SIG-M5 treated with dmso at 0.1 percent for 504 hours (cell line): ENCODE data around the gene RPGR.
A peak's percentile ranks its signal among the peaks of the same experiment; 100 is the strongest.

Source experiments
- DNase-seq: peaks from one replicate; lab custom pipeline; 2025; ENCODE audit not compliant: unreplicated experiment; lab: John Stamatoyannopoulos, UW

The RPGR gene

DNA sequence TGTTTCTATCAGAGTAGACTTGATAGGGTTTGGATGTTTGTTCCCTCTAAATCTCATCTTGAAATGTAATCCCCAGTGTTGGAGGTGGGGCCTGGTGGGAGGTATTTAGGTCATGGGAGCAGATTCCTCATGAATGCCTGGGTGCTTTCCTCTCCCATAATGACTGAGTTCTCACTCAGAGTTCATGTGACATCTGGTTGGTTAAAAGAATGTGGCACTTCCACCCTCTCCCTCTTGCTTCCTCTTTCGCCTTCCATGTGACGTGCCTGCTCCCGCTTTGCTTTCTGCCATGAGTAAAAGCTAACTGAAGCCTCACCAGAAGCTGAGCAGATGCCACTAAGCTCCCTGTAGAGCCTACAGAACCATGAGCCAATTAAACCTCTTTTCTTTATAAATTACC, 59.3 kb downstream of the RPGR start:
- DNase-seq, result peak; percentile 1

DNA sequence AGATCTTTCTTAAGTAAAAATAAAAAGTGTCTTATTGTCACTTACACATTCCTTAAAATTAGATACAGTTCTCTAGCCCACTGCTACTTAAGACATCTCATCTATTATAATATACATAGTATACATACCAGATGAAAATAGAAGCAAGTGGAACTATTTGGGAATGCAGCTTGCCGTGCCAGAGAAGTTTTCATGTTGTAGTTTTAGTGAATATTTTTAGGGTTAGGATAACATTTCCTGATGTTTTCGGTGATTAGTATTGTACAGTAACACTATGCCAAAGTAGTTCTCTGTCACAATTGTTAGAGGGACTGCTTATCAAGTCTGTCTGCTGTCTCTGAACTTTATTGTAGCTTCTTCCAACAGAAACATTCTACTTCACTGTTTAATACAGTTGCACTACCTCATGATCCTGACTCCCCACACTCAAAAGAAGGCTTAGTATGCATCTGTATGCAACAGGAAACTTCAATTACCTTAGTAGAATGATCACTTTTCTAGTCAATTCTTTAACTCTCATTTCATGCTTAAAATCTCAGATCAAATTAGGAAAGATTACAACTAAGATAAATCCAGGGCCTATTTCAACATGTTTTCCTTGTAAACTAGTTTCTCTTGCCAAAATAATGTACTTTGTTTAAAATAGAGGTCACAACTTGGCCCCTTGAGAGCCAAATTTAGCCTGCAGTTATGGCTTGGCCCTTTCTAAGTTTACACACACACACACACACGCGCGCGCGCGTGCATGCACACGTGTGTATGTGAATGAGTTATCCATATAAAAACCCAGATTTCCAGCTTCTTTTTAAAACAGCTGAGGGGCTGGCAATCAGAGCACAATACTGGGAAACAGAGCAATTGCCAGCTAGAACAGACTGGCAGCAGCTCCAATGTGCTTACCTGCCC, 64.3 kb downstream of the RPGR start:
- DNase-seq, result no peak

DNA sequence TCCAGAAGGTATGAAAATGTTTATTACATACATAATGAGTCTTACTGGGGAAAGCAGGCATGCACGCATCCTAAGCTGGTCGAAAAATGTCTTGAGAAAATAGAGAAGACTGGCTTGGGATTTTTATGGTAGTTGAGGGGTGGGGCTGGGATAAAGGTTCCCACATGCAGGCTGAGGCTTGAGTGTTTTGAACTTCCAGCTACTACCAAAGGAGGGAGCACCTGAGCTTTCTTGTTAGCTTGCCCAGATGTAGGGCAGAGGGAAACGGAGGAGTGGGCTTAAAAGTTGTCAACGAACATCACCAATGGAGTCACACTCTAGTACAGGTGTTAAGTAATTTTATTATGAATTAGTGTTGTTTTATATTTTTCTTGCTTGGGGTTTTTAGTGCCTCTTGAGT, 67.1 kb downstream of the RPGR start:
- no peak for DNase-seq

DNA sequence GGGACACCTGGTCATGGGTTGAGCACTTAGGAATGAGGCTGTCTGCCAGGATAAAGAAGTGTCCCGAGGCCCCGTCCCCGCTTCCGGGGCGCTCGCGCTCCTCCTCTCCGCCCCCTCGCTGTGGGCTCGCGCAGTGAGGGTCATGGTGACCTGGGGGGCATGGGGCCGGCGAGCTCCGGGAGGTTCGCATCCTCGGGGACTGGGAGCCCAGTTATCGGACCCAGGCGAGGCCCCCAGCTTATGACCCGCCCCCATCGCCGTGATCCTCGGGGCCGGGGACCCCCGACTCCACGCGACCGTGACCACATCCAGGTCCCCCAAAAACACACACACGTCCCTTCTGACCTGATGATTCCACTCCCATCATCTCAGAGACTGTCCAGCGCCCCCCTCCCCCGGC, 71.3 kb downstream of the RPGR start:
- no peak for DNase-seq

DNA sequence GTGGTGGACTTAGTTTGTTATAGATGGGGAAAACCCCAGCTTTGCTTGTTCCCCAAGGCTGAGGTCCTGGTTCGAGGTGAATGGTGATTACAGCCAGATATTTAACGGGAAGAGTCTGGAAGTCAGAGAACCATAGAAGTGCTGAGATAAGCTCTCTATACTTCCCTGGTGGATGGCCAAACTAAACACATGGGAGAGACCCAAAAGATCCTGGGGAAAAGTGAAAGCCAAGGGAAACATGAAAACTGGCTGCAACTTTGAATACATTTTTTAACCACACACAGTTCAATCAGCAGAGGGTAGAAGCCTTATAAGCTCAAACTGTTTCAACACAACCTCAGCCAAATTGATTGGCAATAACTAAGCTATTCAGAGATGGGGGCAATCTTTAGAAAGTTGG, 77.3 kb downstream of the RPGR start:
- DNase-seq, result no peak

DNA sequence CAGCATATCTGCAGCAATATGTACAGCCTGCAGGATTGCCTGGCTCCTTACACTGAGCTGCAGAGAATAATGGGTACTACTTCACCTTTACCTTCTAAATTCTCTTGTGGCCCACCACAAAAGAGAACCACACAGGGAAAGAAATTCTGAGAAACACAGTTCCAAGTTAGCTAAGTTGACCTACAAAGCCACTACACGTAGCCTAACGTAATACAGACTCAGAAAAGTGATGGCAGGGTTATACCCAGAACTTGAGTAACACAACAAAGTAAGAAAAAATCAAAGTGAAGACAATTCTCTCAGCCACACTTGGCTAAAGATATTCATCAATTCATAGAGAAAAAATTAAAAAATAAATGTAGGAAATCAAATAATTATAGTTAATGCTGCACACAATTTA, 80.3 kb downstream of the RPGR start:
- DNase-seq, result no peak

DNA sequence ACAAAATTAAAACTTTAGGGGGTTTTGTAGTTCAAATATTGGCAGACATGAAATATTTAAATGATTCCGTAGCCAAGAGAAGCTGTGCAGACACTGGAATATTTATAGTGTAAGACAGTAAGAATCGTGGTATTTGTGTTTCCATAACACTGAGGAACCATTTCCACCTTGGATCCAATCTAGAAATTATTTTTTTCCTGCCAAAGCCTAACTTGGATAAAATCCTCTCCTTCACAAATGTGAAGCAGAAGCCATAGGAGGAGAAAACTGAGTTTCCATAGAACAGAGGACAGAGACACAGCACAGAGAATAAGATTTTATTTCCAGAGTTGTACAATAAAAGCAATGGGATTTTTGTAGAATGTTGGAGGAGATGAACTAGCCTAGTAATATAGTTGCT, 86.8 kb downstream of the RPGR start:
- DNase-seq, result no peak

DNA sequence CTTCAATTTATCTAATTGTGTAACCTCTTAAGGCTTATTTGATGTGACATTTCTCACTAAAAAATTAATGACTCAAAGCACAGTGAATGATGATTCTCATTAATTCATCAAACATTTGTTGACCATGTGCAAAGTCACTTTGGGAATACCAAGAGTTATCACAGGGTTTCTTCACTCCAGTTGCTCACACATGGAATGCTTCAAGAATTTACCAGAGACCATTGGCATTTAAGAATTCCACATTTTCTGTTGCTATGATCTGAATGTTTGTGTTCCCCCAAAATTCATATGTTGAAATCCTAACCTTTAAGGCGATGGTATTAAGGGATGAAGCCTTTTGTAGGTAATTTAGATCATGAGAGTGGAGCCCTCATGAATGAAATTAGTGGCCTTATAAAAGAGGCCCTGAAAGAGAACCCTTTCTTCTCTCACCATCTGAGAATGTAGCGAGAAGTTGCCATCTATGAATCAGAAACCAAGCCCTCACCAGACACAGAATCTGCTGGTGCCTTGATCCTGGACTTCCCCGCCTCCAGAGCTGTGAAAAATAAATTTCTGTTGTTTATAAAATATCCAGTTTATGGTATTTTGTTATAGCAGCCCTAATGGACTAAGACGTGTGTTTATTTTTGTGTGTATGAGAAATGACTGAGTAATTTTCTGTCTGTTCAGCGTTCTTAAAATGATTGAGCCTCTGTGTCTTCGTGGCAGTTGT, 90.3 kb downstream of the RPGR start:
- DNase-seq, result no peak

DNA sequence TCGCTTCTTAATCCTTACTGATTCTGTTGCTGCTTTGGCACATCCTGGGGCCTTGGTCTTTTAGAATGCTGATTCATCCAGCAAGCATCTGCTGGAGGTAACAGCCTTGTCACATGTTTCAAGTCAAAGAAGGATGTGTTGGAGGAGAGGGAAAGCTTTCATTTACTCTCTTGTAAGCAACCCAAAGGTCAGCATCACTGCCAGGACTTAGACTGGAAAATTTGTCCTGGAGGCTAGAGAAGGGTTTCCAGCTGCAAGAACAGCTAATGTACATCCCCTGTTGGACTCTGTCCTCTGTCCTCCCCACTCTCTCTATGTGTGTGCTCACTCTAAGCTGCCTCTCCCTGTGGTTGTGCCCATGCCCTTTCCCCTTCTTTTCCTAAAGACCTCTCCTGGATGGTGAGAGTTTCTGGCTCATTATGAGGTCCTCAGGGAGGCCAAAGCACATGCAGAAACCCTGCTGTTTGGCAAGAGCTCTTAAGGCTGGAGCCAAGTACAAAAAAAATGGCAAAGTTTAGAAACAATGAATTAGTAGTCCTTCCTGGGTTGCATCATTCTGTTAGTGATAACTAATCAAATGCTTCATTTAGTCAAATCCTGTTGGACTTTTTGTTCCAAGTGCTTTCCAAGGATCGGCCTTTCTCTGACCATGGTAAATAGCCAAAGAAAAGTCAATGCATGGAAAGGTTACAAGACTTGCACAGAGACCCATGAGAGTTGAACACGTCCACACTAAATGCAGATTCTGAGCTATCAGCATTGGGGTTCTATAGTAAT, 93.2 kb downstream of the RPGR start:
- no peak for DNase-seq

DNA sequence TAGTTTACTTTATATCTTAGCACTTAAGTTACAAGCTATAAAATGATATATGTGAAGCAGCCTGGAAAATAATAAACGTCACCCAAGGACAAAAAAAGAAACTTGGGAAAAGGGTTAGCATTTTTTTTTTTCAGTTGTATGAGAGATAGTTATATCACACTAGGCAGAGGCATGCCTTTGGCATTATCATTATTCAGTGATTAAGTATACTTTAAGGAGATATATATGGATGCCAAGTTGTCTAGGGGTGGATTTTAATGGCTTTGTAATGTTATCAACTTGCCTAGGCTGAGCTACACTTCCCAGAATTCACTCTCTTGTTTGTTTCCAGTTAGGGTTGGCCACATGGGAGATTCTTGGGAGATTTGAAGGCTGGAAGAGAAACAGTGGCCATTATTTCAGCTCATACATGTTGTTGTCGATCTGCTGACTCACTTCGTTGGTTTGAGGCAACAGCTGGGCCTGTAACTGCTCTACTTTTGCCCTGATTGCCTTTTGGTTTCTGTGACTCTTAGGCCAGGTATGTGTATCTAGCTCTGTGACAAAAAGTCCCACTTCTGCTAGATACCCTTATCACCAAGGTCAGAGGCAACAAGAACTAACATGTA, 95.1 kb downstream of the RPGR start:
- no peak for DNase-seq

DNA sequence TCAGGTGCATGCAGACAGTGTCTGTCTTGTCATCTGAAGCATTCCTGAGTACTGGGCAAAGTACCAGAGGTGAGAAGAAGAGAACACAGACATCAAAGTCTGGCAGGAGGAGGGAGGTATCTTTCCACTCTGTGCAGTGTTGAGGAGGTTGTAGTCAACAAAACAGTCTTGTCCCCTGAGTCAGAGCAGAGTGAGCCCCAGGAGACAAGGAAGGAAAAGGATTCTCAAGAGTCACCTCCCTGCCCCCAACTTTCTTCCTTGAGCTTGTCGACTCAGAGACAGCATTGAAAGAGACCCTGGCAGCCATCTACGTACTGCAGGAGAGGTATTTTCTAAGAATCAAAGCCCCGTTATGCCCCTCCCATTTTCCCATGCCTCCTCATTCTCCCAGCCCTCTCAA, 102.2 kb downstream of the RPGR start:
- no peak for DNase-seq

DNA sequence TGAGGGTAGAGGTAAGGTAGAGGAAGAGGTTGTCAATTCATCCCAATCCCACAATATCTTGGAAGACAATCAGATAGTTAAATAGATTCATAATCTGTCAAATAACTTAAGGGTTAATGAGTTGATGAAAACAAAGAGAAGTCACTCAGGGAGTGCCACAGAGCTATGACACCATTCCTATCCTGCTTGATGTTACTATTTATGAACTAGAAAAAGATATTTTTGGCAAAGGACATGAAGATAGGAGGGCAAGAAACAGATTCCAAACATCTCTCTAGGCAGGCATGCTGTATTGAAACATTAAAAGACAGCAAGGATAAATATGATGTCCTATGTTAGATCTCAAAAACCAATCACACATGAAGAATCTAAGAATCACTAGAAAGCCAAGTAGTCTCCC, 103.1 kb downstream of the RPGR start:
- no peak for DNase-seq

DNA sequence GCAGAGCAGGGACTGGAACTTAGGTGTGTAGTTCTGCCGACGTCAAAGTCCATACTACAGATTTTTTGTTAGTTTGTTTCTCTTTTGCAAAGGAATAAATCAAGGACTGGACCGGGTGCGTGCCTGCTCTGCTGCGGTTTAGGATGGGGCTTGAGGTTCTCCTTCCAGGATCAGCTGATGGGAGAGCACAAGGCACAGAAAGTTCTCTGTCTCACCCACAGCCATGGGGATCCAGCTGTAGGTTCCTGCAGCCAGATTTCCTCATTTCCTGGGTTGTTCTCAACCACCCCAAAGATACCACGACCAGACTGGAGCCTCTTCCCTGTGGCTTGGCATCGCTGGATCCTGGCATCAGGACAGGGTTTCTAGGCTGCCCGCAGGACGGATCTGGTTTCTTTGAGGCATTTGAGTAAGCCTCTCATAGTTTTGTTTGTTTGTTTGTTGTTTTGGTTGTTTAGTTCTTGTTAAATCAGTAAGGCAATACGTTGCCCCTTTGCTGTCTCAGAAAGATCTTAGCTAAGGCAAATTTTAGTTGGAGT, 105.8 kb downstream of the RPGR start:
- no peak for DNase-seq

DNA sequence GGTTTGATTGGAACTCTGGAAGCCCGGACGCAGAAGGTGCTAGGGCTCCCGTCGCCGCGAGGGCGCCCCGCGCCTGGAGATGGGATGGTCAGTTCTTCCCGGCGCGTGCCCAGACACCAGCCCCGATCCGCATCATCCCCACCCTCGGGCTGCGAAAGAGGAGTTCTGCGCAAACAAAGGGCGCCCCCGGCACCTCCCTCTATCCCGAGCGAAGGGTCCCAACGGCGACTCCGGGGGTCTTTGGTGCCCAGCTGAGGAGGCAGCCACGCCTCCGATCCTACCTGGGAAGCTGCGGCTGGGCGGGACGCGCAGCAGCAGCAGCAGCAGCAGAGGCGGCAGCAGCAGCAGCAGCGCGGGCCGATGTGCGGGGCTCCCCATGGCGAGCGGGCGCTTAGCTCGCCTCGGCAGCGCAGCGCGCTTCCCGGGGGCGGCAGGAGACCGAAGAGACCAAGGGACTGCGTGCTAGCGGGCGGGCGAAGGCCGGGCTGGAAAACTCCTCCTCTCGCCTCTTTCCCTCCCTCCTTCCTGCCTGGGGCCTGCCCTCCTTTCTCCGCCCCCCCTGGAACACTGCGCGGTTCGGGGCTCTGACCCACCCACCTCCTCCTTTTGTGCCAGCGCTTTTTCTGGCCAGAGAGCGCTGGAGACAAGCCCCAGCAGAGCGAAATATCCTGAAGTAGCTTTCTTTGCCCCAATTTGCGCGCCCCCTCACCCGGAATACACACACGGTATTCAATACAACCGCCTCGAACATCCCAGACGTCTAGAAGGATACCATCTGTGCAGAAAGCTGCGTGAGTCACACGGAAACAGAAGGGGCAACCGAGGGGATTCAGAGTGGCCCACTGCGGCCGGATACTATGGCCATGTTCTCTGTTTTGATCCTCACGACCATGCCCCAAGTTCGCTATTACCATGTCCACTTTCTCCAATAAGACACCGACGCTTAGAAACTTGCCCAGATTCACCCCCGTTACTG, 106.6 kb downstream of the RPGR start, which contains the start of gene SRPX:
SRPX (minus strand) TSS at position 457 of the 976 bp plus-strand sequence; CDS start at position 378, 79 bp downstream.
- DNase-seq, result no peak

DNA sequence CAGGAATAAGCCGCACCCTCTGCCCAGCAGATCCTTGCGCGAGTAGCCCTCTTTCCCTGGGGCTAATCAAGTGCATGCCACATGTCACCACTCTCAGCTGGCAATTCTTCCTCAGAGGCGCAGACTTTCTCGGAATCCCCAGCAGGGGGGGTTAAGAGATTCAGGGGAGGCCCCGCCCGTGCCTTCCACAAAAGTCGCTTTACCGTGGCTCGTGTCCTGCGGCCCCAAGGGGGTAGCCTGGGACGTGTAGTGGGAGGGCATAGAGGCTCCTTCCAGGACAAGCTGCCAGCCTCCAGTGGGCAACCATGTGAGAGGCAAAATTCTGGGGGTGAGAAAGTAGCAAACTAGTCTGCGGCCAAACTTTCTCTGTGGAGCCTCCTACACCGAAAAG, 107.3 kb downstream of the RPGR start:
- DNase-seq, result peak; percentile 25
